Measurements from ENCODE around the gene SNTG2.
"Not testable (repeated sequence)": the region's sequence is repeated elsewhere in the genome, so short reads cannot be mapped to it uniquely, and the experiment has no call there.

The SNTG2 gene

GRCh38 chr2:1053786-1054185 is 103.1 kb downstream of the SNTG2 start:
- DNase-seq (ENCODE audit: low spot score) = no peak

GRCh38 chr2:1054399-1054798 is 103.8 kb downstream of the SNTG2 start:
- DNase-seq (ENCODE audit: low spot score) = no peak

DNA sequence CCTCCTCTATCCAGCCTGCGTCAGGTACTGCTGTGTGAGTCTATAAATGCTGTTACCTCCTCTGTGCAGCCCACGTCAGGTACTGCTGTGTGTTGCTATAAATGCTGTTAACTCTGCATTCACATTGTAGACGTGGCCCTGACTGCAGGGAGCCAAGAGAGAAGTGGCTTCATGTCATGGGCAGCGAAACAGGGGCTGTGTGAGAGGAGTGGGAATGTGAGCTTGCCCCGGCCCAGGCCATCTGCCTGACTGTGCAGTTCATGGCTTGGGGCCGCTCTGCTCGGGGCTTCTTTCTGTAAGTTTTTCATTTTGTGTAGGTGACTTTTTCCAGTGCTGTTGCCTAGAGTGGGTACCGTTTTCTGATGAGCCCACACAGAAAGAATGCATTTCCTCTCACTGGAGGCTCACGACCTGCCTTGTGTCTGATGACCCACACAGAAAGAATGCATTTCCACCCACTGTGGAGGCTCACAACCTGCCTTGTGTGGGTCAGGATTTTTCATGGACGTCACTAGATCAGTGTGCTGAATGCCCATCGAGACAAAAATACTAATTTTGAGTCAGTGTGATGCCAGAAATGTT is 104.5 kb downstream of the SNTG2 start:
- DNase-seq (ENCODE audit: low spot score) = peak; percentile 89

DNA sequence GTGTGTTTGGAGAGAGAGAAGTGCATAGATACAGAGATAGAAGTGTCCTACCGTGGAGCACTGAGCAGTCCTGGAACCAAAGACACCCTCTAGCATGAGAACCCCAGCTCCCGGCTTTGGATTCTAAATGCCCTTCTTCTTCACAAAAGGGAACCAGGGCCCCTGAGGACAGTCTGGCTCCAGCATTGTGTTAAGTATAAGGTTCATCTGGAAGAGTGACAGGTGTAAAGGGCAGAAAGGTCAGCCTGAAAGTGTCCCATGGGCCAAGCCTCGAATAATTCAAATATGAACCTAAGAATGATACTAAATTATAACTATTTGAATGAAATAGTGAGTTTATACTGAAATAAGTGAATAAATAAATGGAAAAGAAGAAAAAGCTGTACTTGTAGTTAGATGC is 109.7 kb downstream of the SNTG2 start:
- no peak for DNase-seq (ENCODE audit: low spot score)

DNA sequence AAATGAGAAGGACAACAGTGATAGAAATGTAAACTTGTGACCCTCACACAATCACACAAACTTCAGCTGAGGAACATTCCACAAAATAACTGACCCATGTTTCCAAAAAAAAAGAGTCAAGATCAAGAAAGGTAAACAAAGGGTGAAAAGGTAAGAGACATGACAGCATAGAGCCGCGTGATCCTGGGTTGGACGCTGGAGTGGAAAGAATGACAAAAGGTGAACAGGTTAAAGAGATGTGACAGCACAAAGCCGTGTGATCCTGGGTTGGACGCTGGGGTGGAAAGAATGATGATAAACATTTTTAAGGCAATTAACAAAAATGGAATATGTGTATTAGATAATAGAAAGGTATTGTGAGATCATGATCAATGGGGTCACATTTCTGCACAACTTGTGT is 110.3 kb downstream of the SNTG2 start:
- no peak for DNase-seq (ENCODE audit: low spot score)

GRCh38 chr2:1068241-1068640 is 117.6 kb downstream of the SNTG2 start:
- DNase-seq (ENCODE audit: low spot score) = no peak

- no peak for DNase-seq (ENCODE audit: low spot score)
These were observed 118.2 kb downstream of the SNTG2 start for GRCh38 chr2:1068822-1069221.

- DNase-seq (ENCODE audit: low spot score) = no peak
These were observed 119.2 kb downstream of the SNTG2 start for GRCh38 chr2:1069847-1070246.

DNA sequence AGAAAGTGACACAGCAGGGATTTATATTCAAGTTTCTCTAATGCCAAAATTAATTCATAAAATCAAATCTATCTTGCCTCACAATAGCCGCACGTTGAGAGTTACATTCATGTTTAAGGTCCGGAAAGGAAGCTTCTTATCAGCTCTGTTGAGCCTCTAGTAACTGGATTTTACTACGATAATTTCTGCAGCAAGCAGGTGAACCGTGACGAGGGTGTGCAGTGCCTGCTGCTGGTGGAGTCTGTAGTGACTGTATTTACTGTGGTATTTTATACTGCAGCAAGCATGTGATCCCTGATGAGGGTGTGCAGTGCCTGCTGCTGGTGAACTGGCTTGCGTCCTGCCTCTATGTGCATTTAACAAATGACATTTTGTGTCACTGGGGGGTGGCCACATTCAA is 120.0 kb downstream of the SNTG2 start:
- DNase-seq (ENCODE audit: low spot score) = no peak

- DNase-seq (ENCODE audit: low spot score) = no peak
These were observed 121.0 kb downstream of the SNTG2 start for GRCh38 chr2:1071650-1072049.

DNA sequence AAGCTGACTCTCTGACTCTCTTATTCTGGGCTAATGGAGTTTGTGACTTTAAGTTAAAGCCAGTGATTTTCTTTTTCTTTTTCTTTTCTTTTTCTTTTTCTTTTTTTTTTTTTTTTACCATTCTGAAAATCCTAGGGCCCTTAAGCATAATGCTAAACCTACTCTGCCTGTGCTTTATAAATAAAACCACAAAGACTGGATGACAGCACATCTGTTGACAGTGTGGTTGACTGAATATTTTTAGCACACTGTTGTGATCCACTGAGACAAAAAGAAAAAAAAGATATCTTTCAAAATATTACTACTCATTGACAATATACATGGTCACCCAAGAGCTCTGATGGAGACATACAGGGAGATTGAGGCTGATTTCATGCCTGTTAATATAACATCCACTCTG is 121.6 kb downstream of the SNTG2 start:
- DNase-seq (ENCODE audit: low spot score) = no peak

GRCh38 chr2:1077911-1078310 is 127.3 kb downstream of the SNTG2 start:
- no peak for DNase-seq (ENCODE audit: low spot score)

DNA sequence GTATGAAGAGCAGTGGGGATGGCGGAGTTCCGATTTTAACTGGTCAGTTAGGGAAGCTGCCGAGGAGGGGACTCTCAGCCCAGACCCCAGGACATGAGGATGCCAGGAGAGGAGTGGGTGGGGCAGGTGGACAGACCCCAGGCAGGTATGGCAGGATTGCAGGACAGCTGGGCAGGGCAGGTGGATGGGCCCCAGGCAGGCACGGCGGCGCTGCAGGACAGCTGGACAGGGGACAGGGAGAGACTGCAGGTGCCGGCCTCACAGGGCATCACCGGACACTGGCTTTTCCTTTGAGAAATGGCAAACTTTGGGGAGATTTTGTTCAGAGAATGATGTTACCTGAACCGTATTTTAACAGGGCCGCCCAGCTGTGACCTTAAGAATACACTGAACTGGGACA is 127.7 kb downstream of the SNTG2 start:
- DNase-seq (ENCODE audit: low spot score) = no peak

- DNase-seq (ENCODE audit: low spot score) = no peak
These were observed 129.5 kb downstream of the SNTG2 start for GRCh38 chr2:1079873-1080799.

DNA sequence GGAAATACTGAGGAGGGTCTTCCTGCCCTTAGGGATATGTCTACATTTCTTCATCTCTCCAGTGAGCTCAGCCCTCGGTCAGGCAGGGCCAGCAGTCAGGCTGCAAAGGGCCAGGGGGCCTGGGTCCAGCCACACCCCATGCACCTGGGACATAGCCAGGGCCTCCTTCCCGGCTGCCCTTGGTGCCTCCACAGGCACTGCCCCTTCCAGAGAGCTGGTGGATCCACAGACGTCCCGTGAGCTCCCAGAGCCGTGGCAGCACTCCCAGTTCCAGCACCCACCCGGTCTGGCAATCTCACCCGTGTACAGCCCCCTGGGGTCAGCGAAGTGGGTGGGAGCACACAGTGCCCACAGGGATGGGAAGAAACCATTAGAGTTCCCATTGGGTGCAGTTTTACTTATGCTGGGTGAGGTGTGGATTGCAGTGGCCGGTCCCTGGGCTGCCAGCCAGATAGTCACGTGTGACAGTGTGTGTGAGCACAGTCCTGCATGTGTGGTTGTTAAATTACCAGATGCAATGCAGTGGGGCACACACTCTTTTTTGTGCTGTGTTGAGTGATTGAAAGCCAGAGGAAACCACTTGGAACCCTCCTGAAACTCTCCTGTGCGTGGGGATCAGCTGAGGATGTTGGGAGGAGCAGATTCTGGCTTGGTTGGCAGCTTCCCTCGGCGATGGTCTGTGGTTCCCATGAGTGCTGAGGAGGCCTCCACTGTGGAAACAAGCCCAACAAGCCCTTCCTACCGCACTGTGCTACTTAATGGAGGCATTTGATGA is 131.0 kb downstream of the SNTG2 start:
- peak; percentile 61 for DNase-seq (ENCODE audit: low spot score)

DNA sequence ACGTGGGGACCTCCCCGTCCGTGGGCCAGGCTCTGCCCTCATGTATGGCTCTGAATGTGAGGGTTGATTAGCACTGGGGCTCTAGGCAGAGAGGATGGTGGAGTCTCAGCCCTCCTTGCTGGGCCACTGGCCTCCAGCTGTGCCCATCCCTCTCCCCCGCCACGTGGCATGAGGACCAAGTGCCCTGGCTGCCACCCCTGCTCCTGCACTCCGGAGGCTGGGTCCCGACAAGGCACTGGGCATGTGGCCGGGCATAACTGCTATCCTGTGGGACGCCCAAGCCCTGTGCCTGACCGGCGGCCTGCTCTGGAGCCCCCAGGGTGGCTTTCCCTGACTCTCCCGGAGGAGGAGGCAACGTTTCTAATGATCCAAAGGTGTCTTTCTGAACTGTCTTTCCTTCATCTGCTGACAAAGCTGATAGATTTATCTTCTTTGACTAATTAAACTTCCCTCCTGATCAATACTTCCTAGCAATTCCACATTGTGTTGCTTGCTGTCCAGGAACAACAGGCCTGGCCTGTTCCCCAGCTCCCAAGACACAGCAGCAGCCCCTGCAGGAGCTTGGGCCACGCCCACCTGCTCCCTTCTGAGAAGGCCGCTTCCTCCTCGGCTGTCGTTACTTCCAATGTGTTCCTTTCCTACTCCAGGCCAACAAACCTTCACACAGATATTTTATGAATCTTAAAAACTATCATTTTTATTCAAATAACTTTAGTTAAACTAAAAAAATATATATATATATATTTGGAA is 132.0 kb downstream of the SNTG2 start:
- no peak for DNase-seq (ENCODE audit: low spot score)

DNA sequence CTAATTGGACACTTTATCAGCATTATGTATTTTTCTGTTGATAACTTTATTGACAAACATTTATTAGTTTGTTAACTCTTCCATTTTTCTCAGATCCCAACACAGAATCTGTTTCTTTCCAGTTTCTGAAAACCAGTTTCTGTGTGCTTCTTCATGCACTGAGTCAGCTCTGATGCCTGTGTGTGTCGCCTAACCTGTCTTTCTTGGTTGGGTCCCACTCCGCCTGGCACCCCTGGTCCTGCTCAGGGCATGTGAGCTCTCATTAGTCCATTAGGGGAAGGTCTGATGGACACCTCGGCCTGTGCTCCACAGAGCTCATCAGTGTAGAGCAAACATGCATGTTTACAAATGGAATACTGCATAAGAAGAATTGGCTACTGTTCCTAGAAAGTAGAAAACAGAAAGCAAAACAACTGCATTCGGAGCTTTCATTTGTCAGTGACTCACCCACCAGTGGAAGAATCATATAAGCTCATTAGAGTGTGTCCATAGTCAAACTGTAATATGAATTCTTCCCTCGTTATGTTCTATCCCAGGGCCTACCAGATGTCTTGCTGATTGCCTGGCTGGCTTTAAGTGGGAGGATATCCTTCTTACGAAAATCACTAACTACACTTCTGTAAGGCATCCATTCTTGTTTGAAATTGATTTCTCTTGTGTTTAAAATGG is 137.7 kb downstream of the SNTG2 start:
- no peak for DNase-seq (ENCODE audit: low spot score)

- no peak for DNase-seq (ENCODE audit: low spot score)
These were observed 138.3 kb downstream of the SNTG2 start for GRCh38 chr2:1088940-1089339.

GRCh38 chr2:1091895-1092585 is 141.4 kb downstream of the SNTG2 start:
- no peak for DNase-seq (ENCODE audit: low spot score)

DNA sequence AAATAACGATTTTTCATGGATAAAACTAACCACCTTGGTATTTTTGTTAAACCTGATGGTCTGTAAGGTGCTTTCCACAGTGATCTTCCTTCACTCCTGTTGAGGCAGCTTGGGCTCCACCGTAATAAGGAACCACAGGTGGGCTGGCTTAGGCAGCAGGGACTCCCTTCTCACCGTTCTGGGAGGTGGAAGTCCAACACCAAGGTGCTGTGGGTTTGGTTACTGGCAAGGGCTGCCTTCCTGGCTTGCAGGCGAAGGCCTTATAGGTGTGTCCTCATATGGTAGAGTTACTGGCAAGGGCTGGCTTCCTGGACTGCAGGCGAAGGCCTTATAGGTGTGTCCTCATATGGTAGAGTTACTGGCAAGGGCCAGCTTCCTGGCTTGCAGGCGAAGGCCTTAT is 143.0 kb downstream of the SNTG2 start:
- not testable (repeated sequence) for DNase-seq (ENCODE audit: low spot score)

DNA sequence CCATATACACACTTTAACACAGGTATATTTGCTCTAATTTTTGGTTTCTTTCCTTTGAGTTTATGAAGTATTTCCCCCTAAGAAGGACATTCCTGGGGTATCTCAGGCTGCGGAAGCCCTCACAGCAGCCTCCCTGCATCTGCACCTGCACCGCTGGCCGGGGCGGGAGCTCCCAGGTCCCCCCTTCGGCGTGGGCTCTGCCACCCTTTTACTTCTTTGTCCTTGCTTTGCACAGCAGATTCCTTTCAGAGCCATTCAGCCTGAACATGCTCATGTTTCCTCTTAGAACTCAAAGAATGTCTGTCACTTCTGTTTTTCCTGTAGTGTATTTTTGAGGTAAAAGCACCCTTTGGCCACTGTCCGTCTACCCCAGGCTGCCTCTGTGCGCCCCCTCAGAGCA is 146.5 kb downstream of the SNTG2 start:
- DNase-seq (ENCODE audit: low spot score) = no peak

All from AG08396 (cell line).